Sciatic nerve (tissue), 1 donor: ENCODE results near the gene ANGEL2. TPM values are rescaled to one million over a fixed set of nuclear protein-coding genes. Genes with fewer than 3 reads are reported as not detected.

ENCODE experiments used
- total RNA-seq: library from RNA; stranded (reverse); fragmentation: NEBNext Ultra II Directional; extraction: Animal tissue kit (Norgen Biotek cat#: 25700); gene quantifications from one replicate; pipeline ENCODE4 v1.2.1, GENCODE V29; 2021
- donor health status: DM: no; HTN: no; CAD: no.

Gene ANGEL2
- total RNA-seq, 1 donor from 2014 or later = 45.9 TPM

Other genes with a start within 250 kb of the ANGEL2 start
- gene NSL1, start 224.1 kb downstream of the ANGEL2 start, total RNA-seq = 38.1 TPM
- gene TATDN3, start 224.0 kb downstream of the ANGEL2 start, total RNA-seq = 15.9 TPM
- gene SPATA45, start 168.2 kb downstream of the ANGEL2 start, total RNA-seq = 0.80 TPM
- 9.2 TPM for gene FLVCR1, start 157.6 kb downstream of the ANGEL2 start, total RNA-seq
- gene VASH2, start 65.3 kb downstream of the ANGEL2 start, total RNA-seq = 0.94 TPM
- 27.4 TPM for gene RPS6KC1, start 35.4 kb upstream of the ANGEL2 start, total RNA-seq